Pons (tissue), 1 donor: ENCODE data around the gene PRRT3.
"Not testable (repeated sequence)": the region's sequence is repeated elsewhere in the genome, so short reads cannot be mapped to it uniquely, and the experiment has no call there.

Source experiments
- DNase-seq: peaks from one replicate; pipeline ENCODE4 v3.0.0-alpha.2; 2016; ENCODE audit warnings: low spot score

PRRT3 gene

DNA sequence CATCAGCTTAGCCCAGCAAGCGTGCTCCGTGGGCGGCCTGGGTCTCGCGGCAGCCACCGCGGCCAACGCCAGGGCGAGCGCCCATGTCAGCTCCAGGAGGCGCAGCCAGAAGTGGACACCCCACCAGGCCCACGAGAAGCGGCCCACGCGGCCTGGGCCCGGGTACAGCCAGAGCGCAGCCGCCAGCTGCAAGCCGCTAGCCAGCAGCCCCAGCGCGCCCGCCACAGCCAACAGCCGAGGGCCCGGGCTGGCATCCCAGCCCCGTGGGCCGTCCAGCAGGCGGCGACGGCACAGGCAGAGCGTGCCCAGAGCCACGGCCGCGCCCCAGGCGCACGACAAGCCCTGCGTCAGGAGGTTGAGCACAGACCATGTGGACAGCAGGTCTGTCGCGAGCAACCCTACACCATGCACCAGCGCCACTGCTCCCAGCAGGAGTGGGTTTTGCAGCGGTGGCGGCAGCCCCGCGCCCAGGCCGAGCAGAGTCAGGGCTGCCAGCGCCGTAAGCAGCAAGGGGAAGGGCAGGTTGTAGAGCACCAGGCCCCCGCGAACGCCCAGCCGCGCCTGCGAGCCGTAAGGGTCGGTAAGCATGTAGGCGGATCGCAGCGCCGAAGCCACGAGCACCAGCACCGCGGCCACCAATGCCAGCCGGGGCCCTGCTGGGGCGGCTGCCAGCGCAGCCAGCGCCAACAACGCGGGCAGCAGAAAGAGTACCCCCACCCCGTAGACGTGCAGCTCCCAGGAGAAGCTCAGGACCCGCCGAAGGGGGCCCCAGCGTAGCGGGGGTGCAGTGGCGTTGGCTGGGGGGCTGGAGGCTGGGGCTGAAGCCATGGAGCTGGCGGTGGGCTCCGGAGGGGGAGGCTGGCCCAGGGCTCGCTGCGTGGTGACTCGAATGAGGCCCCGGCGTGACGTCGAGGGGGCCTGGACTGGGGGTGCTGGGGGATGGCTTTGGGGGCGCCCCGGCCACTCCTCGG, 4.9 kb downstream of the PRRT3 start:
- DNase-seq, result peak; percentile 51

DNA sequence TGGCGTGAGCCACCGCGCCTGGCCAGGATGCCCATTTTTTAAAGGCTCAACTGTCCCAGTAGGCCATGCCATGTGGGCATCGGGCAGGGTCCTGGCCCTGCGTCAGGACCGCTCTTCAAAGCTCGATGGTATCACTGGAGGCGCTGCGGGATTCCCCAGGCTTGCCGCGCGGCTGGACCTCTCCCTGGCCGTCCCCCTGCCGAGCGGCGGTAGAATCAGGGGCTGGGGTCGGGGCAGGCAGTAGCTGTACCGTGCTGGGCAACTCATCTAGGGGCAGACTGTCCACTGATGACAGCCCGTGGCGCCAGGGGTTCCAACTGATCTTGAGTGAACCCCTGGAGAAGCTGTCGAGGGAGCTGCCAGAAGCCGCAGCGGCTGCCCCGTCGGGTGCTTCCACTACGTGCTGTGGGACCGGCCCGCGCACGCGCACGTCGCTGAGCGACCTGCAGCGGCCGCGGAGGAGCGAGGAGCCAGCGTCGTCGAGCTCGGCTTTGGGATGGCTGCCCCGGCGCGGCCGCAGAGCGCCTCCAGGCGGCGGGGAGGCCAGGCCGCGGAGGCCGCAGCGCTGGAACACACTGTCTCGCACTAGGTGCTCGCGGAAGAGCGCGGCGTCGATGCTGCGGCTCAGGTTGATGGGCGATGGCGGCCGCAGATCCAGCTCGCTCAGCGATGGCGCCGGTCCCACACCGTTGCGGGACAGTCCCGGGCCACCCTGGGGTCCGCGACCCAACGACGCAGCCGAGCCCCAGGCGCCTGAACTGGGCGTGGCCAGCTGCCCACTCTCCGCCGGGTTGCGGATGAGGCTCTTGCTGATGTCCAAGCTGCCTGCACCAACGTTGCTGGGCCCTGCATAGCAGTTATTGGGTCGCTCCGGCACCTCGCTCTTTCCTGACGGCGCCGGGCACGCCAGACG, 5.8 kb downstream of the PRRT3 start:
- peak; percentile 74 for DNase-seq

DNA sequence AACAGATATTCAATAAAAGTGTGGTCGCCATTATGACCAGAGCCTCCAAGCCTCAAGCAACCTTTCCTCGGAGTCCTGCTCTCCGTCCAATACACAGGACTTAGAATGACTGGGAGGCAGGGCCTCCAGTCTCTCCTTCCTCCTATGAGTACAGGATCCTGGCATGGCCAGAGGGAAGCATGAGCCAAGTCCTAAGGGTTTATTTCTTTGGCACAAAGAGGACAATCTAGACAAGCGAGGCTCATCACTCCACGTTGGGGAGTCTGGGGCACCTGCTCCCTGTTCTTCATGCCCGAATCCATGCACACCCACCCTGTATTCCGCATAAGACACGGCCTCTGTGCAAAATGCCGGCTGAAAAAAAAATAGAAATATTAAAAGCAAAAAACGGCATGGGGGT, 6.8 kb downstream of the PRRT3 start:
- DNase-seq, result peak; percentile 26

DNA sequence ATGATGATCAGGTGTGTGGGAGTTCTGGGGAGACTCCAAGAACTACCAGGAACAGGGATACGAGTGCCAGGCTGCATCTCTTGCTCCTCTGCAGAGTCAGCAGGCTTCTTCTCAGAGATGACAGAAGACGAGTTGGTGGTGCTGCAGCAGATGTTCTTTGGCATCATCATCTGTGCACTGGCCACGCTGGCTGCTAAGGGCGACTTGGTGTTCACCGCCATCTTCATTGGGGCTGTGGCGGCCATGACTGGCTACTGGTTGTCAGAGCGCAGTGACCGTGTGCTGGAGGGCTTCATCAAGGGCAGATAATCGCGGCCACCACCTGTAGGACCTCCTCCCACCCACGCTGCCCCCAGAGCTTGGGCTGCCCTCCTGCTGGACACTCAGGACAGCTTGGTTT, 7.9 kb downstream of the PRRT3 start:
- no peak for DNase-seq

DNA sequence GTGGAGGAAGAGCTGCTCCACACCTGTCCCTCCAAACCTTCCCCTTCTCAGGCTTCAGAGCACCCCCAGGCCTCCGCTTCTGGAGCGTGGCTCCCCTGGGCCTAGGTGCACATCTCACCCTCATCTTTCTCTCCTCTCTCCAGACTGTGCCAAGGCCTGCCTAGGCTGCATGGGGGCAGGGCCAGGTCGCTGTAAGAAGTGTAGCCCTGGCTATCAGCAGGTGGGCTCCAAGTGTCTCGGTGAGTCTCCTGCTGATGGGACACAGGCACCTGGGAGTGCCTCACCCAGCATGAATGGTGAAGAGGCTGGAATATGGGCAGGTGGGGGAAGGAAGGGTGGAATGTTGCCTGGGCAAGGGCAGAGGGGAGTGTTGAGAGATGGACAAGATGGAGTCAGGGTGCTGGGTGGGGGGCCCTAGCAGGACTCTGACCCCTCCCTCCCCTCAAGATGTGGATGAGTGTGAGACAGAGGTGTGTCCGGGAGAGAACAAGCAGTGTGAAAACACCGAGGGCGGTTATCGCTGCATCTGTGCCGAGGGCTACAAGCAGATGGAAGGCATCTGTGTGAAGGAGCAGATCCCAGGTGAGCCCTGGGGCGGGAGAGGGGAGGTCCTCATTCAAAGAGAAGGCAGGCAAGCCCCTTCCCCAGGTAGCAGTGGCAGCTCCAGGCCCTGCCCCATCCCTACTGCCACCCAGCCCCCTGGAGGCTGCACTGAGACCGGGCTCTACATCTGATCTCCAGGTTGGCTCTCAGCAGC, 9.1 kb downstream of the PRRT3 start:
- no peak for DNase-seq

DNA sequence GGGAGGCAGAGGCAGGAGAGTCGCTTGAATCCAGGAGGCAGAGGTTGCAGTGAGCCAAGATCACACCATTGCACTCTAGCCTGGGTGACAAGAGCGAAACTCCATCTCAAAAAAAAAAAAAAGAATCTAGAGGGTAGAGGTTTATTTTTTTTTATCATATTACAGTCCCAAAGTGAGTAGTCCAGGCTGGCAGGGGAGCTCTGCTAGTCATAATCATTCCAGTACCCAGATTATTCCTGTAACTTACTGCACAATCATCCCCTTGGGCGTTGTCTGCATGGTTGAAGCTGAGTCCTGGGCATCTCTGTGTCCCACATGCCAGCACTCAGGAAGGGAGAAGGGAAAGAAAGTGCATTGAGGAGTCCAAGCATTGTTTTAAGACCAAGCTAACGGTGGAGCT, 10.0 kb downstream of the PRRT3 start:
- no peak for DNase-seq

DNA sequence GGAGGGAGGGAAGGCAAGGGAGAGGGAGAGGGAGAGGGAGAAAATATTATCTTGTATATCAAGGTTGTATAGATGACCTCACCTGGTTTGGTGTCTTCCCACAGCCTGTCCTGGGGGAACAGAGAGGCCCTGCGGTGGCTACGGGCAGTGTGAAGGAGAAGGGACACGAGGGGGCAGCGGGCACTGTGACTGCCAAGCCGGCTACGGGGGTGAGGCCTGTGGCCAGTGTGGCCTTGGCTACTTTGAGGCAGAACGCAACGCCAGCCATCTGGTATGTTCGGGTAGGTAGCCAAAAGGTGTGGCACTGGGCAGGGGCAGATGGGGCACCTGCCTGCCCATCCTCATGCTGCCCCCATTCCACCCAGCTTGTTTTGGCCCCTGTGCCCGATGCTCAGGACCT, 11.5 kb downstream of the PRRT3 start:
- DNase-seq, result no peak

DNA sequence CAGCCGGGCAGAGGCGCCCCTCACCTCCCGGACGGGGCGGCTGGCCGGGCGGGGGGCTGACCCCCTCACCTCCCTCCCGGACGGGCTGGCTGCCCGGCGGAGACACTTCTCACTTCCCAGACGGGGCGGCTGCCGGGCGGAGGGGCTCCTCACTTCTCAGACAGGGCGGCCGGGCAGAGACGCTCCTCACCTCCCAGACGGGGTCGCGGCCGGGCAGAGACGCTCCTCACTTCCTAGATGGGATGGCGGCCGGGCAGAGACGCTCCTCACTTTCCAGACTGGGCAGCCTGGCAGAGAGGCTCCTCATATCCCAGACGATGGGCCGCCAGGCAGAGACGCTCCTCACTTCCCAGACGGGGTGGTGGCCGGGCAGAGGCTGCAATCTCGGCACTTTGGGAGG, 12.3 kb downstream of the PRRT3 start:
- not testable (repeated sequence) for DNase-seq

DNA sequence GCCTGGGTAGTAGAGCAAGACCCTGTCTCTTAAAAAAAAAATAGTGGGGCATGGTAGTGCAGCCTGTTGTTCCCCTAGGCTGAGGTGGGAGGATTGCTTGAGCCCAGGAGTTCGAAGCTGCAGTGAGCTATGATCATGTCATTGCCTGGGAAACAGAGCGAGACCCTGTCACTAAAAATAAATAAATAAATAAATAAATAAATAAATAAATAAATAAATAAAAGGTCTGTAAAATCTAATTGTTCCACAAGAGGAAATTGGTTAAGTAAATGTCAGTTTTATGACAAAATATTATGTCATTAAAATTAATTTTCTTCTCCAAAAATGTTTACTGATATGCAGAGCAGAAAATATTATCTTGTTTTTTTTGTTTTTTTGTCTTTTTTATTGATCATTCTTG, 13.2 kb downstream of the PRRT3 start:
- no peak for DNase-seq

DNA sequence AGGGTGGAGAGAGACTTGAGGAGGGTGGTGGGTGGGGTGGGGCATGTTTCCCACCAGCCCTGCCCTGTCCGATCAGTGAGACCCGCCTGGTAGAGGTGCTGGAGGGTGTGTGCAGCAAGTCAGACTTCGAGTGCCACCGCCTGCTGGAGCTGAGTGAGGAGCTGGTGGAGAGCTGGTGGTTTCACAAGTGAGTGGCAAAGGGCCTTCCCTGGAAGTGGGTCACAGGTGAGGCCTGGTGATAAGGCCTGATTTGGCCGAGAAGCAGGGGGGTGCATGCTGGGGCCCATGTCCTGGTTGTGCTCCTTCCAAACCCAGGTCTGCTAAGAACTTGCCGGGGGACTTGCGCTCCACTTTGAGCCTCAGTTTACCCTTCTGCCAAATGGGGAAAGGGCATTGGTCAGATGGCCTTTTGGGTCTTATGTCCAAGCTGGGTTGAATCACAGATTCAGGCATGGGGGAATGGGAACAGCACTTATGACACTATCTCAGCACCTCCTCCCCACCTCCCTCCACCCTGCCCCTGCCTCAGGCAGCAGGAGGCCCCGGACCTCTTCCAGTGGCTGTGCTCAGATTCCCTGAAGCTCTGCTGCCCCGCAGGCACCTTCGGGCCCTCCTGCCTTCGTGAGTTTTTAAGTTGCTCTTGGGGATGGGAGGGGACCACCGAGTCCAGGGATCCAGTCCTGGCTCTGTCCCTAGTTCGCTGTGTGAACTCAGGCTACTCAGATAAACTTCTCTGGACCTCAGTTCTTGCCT, 14.5 kb downstream of the PRRT3 start:
- no peak for DNase-seq

DNA sequence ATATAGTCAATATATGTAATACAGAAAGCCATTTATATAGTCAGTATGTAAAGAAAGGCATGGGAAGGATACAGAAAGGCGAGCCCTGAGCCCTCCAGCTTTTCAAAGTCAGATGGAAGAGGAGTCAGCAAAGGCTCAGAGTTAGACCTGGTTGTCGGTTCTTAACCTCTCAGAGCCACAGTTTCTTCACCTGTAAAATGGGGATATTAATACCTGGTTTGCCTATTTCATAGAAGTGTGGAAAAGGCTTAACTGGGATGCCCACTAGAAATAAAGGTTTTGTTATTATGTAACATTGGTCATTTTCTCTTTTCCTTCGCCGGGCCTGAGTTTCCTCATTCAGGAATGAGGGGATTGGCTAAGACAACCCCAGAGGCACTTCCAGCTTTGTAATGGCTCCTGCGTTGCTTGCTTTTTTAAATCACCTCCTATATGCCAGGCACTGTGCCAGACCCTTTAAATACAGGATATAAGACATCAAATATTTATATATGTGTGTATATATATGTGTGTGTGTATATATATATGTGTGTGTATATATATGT, 16.2 kb downstream of the PRRT3 start:
- DNase-seq, result no peak

DNA sequence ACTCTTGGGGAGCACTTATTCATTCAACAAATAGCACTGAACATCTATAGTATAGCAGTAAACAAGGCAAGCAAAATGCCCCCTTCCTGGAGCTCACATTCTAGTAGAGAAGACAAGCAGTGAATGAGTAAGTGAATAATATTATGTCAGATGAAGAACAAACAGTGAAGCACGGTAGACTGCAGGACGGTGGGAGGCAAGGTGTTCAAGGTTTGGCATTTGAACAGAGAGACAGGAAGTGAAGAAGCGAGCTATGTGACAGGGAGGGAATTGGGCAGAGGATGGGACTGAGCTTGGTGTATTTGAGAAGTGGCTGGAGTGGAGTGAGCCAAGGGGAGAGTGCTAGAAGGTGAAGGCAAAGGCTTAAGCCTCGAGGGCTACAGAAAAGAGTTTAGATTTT, 17.2 kb downstream of the PRRT3 start:
- no peak for DNase-seq

DNA sequence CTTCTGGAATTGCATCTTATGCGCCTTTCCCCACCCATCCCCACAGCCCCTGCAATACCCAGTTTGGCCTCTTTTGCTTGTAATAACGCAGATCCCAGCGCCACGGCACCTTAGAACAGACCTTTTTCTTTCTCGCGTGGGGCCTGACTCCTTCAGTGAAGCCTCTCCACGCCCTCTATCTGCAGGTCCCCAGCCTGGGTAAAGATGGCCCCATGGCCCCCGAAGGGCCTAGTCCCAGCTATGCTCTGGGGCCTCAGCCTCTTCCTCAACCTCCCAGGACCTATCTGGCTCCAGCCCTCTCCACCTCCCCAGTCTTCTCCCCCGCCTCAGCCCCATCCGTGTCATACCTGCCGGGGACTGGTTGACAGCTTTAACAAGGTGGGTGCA, 18.0 kb downstream of the PRRT3 start:
- no peak for DNase-seq

DNA sequence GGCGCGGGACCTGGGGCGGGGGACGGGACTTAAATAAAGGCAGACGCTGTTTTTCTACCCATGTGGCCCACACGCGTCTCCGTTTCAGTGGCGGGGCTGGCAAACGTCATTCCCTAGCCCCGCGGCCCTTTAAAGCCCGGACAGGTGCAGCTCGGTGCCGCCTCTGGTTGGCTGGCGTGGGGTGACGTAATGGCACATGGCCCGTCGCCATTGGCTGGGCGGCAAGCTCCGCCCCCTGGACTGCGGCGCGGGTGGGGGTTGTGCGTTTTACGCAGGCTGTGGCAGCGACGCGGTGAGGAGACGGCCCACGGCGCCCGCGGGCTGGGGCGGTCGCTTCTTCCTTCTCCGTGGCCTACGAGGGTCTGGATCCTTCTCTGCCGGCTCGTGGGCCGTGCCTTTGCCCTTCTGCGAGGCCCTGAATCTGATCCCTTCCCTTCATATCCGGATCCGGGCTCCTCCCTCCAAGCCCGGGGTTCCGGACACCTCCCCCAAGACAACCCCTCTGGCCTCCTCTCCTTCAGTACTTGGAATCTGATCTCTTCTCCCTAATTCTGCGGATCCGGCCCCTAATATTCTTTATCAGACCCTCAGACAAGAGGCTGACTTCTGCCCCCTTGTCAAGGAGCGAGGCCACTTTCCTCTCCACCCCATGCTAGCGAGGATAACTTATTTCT, 18.5 kb downstream of the PRRT3 start, which contains the start of gene CRELD1:
CRELD1 (plus strand) TSS at position 274 of the 674 bp plus-strand sequence. CDS start 605 bp downstream, outside the sequence.
- DNase-seq, result peak; percentile 94

DNA sequence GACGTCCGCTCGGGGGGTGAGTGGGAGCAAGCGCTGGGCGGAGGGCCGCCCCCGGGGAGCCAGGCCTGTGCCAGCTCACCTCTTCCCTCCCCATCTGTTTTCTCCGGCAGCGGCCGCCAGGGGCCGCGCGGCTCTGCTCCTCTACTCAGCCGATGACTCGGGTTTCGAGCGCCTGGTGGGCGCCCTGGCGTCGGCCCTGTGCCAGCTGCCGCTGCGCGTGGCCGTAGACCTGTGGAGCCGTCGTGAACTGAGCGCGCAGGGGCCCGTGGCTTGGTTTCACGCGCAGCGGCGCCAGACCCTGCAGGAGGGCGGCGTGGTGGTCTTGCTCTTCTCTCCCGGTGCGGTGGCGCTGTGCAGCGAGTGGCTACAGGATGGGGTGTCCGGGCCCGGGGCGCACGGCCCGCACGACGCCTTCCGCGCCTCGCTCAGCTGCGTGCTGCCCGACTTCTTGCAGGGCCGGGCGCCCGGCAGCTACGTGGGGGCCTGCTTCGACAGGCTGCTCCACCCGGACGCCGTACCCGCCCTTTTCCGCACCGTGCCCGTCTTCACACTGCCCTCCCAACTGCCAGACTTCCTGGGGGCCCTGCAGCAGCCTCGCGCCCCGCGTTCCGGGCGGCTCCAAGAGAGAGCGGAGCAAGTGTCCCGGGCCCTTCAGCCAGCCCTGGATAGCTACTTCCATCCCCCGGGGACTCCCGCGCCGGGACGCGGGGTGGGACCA, 19.2 kb downstream of the PRRT3 start:
- DNase-seq, result peak; percentile 61

DNA sequence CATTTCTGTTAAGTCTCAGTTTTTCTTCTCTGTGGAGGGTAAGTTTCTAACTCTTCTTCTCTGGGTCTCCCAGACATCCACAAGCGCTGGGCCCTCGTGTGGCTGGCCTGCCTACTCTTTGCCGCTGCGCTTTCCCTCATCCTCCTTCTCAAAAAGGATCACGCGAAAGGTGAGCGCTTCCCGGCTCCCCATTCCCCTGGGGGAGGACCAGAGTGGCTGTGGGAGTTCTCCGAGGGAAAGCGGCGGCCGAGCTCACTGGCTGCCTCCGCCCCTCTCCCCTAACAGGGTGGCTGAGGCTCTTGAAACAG, 19.7 kb downstream of the PRRT3 start:
- no peak for DNase-seq

DNA sequence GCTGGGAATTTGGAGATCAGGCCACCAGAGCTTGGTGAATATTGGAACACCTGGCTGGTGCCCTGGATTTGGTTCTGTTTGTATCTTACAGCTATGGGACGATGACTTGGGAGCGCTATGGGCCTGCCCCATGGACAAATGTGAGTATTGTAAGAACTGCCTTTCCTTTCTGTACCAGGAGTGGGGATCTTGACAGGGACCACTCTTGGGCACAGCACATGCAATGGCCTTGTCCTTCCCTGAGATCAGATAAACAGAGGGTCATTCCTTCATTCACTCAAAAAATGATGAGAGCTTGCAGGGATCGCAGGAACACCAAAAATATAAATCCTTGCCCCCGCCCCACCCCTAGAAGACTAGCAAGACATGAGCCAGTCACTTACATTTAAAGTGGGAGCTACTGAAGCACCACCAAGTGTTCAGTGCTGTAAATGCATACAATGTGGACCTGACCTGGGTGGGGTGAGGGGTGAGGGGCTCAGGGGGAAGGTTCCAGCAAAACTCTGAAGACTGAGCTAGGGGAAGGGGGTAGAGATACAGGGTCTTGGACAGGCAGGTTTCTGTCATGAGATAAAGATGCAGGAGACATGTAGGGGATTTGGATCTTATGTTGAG, 21.3 kb downstream of the PRRT3 start:
- DNase-seq, result no peak

DNA sequence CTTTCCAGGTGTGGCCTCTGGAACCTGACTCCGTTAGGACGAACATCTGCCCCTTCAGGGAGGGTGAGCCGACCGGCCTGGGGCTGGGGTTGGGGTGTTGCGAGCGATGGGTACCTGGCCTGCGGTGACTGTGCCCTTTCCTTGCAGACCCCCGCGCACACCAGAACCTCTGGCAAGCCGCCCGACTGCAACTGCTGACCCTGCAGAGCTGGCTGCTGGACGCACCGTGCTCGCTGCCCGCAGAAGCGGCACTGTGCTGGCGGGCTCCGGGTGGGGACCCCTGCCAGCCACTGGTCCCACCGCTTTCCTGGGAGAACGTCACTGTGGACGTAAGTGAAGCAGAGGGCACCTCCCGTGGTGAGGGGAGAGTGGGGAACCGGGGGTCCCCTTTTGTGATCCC, 24.1 kb downstream of the PRRT3 start:
- DNase-seq, result no peak

DNA sequence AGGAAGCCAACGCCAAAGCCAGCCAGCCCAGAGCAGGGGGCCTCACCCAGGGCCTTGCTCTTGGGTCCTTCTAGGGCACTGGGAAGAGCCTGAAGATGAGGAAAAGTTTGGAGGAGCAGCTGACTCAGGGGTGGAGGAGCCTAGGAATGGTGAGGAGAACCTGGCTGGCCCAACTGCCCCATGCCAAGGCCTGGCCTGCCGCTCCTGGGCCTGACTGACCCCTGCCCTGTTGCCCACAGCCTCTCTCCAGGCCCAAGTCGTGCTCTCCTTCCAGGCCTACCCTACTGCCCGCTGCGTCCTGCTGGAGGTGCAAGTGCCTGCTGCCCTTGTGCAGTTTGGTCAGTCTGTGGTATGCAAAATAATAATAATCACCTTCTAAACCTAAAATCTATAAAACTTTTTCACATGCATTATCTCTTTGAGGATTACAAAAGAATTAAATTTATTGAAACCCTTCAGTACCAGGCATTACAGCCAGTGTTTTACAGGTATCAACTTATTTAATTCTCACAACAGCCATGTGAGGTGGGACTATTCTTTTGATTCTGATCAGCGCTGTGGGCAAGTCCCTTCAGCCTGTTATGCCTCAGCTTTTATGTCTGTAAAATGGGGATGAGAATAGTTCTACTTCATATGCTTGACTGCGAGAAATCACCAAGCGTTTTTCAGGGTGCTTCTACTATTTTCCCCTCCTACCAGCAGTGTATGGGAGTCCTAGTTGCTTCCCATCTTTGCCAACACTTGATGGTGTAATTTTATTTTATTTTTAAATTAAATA, 33.8 kb downstream of the PRRT3 start:
- no peak for DNase-seq
